ENCODE results near the gene IRF2.

Gene IRF2

GRCh38 chr4:184428787-184429186 lies 45.6 kb downstream of the IRF2 start:
- DNase-seq = no peak

- no peak for DNase-seq
Measured at GRCh38 chr4:184427687-184428086, 46.7 kb downstream of the IRF2 start.

GRCh38 chr4:184427093-184427492 lies 47.3 kb downstream of the IRF2 start:
- DNase-seq = no peak

DNA sequence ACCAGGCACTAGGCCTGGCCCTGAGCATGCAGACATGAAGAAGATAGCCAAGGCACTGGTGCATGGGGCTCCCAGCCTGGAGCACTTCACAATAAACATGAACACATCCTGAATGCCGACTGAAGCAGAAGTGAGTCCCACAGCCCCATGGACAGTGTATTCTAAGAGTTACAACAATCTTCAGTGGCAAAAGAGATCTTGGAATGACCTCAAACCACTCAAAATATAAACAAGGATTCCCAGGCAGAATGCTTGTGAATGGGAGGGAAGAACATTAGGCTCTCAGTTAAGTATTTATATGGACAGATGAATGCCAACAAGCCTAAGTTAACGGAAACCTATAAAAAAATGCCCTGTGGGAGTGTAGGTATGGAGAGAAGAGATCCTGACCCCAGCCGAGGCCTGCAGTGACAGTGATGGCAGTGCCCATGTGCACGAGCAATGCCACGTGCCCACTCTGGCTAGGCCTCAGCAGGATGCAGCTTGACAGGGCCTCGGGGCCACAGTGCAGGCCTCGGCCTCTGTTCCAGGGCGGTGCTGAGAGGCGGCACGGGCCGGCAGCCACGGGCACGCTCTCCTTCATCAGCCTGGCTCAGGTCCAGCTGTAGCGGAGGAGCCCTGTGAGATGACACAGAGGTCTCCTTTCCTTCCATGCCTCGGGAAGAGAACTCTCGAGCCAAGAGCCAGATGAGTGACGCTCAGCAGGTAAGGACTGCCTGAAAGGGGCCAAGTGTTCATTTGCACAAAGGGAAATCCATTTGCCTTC lies 49.2 kb downstream of the IRF2 start:
- no peak for DNase-seq

DNA sequence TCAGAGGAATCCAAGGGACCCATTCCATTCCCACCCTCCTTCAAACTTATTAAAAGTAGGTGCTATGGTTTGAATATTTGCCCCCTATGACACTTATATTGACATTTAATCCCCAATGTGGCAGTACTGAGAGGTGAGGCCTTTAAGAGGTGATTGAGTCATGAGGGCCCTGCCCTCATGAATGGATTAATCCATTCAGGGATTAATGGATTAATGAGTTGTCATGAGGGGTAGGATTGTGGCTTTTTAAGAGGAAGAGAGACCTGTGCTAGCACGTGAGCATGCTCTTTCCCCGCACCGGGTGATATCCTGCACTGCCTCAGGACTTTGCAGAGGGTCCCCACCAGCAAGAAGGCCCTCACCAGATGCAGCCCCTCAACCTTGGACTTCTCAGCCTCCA lies 50.1 kb downstream of the IRF2 start:
- no peak for DNase-seq

DNA sequence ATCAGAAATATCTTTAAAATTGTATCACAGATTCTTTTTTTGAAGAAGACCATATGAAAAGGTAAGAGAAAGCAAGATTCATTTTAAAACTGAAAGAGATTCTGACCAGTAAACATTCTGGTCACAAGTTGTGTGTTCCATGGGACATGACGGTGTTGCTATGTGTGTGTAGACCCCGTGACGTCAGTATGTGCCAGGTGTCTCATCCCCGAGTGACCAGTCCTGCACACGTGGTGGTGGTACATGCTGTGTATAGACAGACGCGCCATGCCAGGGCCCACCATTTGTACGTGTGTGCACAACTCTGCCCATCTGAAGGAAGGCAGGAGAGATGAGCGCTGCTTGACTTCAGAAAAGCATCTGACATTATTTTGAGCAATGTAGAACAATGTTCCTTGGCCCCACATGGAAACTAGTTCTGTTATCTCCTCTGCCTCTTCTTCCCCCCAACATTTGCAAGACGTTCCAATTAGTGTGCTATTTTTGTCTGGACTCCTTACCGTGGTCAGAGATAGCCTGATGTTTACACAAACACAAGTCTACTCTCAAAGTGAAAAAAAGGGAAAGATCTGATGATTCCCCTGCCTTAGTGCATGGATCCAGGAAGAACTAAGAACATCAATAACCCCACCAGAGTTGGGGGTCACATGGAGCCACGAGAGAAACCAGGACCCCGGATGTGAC lies 51.2 kb downstream of the IRF2 start:
- DNase-seq = no peak

DNA sequence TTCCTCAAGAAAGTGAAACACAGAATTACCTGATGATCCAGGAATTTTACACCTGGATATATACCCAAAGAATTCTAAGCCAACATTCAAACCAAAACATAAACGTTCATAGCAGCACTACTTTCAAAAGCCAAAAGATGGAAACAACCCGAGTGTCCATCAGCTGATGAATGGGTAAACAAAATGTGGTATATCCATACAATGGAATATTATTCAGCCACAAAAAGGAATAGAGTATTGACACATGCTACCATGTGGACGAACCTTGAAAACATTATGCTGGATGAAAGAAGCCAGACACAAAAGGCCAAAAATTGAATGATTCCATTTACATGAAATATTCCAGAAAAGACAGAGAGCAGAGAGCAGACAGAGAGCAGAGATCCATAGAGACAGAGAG lies 52.0 kb downstream of the IRF2 start:
- DNase-seq = no peak

DNA sequence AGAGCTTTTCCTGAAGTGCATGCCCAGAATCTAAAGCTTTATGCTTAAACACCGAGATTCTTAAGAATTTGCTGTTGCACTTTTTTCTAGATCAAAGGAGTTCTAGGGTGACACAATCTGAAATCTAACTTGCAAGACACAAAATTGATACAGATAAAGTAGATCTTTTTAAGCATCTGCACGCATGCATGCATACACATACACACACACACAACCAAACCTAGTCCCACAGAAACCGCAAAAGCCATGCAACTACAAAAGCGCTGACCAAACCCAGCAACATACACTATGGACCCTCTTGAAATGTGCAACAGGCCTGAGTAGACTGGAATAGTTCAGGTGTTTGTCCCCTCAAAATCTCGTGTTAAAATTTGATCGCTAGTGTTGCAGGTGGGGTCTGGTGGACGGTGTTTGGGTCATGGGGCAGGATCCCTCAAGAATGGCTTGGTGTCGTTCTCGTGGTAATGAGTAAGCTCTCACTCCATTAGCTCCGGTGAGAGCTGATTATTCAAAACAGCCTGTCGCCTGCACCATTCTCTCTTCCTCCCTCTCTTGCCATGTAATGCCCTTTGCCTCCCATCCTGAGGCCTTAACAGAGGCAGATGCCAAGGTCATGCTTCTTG lies 52.7 kb downstream of the IRF2 start:
- DNase-seq = no peak

GRCh38 chr4:184420881-184421416 lies 53.4 kb downstream of the IRF2 start:
- no peak for DNase-seq

- DNase-seq = no peak
Measured at GRCh38 chr4:184420402-184420801, 53.9 kb downstream of the IRF2 start.

DNA sequence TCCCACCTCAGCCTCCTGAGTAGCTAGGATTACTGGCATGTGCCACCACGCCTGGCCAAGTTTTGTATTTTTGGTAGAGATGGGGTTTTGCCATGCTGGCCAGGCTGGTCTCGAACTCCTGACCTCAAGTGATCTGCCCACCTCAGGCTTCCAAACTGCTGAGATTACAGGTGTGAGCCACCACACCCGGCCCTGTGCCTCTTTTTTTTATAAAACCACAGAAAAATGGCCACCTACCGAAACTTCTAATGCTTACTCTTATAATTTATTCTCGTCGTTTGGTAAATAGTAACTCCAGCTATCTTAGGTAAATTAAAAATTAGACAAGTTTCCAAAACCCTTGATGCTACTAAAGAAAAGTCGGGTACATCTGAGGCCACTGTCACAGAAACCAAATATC lies 54.4 kb downstream of the IRF2 start:
- DNase-seq = no peak

DNA sequence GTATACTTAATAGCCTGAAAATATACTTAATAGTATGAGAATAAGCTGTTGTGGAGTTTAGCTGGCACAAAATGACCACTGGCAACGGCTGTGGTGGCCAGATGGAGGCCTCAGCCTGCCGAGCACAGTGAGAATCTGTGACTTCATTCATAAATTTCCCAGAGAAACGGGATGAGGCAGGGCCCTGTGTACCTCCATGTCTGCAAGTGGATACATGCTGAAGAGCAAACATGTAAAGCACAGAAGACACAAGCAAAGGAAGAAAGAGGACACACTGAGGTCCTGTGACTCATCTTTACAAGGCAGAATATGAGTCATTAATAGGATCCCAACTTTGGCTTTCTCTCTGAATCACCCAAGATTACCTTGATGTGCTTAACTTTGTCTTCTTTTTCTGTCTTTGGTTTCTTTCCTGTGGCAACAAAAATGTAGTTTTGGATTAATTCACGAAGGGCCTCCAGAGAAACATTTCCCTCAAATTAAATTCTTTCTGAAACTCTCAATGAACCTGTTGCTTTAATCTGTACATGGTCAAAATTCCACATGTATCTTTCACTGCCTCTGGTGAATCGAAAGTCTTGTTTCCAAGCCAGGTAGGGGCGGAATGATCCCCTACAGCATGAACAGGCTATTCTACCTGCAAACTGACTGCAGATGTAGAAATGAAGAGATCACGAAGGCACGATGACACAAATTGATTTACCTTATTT lies 56.4 kb downstream of the IRF2 start:
- DNase-seq = no peak

DNA sequence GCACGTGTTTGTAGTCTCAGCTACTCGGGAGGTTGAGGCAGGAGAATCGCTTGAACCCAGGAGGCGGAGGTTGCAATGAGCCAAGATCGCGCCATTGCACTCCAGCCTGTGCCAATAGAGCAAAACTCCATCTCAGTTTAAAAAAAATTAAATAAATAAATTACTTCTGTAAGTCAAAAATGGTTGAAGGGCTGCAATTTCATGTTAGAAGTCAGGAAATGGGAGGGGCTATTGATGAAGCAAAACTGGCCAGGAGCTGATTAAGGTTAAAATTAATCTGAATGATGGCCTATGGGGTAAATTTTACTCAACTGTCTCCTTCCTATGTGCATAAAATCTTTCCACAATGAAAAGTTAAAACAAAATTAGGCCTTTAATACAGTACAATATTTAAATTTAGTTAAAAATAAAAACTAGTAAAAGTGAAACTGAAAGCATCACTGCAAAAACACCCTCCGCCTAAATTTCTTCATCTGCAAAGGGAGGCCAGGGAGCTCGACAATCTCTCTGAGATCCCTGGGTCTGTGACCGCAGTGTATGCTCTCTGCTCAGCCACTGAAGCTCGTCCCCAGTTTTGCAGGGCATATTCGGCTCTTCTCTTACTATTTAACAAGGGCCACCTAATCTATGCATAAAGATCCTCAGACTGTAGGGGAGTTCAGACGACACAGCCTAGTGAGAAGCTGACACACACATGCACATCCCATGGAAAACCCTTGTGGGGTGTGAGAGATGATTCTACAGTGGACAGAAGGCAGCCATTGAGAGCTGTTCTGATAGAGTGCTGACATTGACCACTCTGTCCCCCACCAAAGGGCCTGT lies 57.2 kb downstream of the IRF2 start:
- DNase-seq = peak; percentile 7

DNA sequence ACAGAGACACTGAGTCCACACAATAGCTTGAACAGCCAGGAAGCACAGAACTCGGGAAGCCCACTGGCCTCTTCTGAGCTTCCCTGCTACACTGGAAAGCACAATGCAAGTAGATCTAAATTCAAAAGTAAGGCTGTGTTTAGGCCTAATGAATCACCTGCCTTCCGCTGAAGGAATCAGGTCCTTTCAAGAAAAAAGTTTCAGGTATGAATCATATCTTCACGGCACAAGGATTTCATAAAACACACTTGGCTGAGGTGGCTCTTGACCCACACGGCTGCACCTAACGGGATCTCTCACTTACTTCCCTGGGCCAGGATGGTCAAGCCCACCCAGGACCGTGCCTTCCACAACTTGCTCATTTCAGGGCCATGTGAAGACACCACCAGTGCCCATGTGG lies 59.3 kb downstream of the IRF2 start:
- no peak for DNase-seq

GRCh38 chr4:184413261-184414046 lies 60.9 kb downstream of the IRF2 start:
- no peak for DNase-seq

- no peak for DNase-seq
Measured at GRCh38 chr4:184410748-184411147, 63.6 kb downstream of the IRF2 start.

- DNase-seq = peak; percentile 17
Measured at GRCh38 chr4:184409911-184410692, 64.2 kb downstream of the IRF2 start.

GRCh38 chr4:184409502-184409901 lies 64.8 kb downstream of the IRF2 start:
- DNase-seq = no peak

DNA sequence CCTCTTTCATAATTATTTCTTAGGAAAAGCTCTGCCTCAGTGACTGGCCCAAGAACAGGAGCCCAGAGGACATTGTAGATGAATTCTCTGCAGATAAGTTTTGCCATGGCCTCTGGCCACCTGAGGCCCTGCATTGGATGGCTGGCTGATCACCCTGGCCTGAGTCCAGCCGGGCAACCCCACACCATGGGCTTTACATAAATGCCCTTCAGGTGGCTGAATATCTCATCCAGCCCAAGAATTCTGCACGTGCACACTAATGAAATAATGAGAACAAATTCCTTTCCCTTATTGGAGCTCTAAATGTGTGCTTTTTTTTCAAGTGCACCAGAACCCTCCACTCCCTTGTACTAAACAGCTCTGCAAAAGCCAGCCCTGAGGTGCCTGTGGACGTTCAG lies 65.7 kb downstream of the IRF2 start:
- no peak for DNase-seq

GRCh38 chr4:184408021-184408683 lies 66.2 kb downstream of the IRF2 start:
- DNase-seq = no peak
